Parathyroid adenoma (tissue), 2 donors: Measurements from ENCODE around the gene MIPOL1.

Source experiments
- H2AFZ ChIP-seq: fragments of 300-600 bp; sonication (generic); one replicate; pipeline ENCODE4 v1.7.0; 2017; ENCODE audit warnings: antibody characterized with exemption, mild to moderate bottlenecking
- H3K27ac ChIP-seq: fragments of 300-600 bp; sonication (generic); one replicate; pipeline ENCODE4 v1.7.0; 2017
- H3K27me3 ChIP-seq: fragments of 300-600 bp; sonication (generic); one replicate; pipeline ENCODE4 v1.7.0; 2017; ENCODE audit warnings: low read length; ENCODE audit not compliant: control insufficient read depth, insufficient read depth
- H3K36me3 ChIP-seq: fragments of 300-600 bp; sonication (generic); one replicate; pipeline ENCODE4 v1.7.0; 2017; ENCODE audit warnings: low read length; ENCODE audit not compliant: control insufficient read depth, insufficient read depth
- H3K4me1 ChIP-seq: fragments of 300-600 bp; sonication (generic); one replicate; pipeline ENCODE4 v1.7.0; 2017; ENCODE audit warnings: control low read depth
- H3K4me2 ChIP-seq: fragments of 300-600 bp; sonication (generic); one replicate; pipeline ENCODE4 v1.7.0; 2017; ENCODE audit warnings: low read length
- H3K4me3 ChIP-seq: fragments of 300-600 bp; sonication (generic); one replicate; pipeline ENCODE4 v1.7.0; 2017; ENCODE audit warnings: low read depth, low read length
- H3K79me2 ChIP-seq: fragments of 300-600 bp; sonication (generic); one replicate; pipeline ENCODE4 v1.7.0; 2017; ENCODE audit warnings: control low read depth
- H3K9ac ChIP-seq: fragments of 300-600 bp; sonication (generic); one replicate; pipeline ENCODE4 v1.7.0; 2017; ENCODE audit warnings: mild to moderate bottlenecking
- H3K9me3 ChIP-seq: fragments of 300-600 bp; sonication (generic); one replicate; pipeline ENCODE4 v1.7.0; 2017; ENCODE audit warnings: low read length; ENCODE audit not compliant: control insufficient read depth
- CTCF ChIP-seq: fragments of 300-600 bp; sonication (generic); IDR thresholded peaks from one replicate; pipeline ENCODE4 v1.7.0; 2017; ENCODE audit warnings: antibody characterized with exemption, mild to moderate bottlenecking
- donor health status: primary hyperparathyroidism.

Gene MIPOL1

GRCh38 chr14:37399517-37399916, 201.8 kb downstream of the MIPOL1 start:
- Histone ChIP-seq H3K4me3 (no peak overlapping the region), H3K9ac (no peak overlapping the region), H3K27ac (no peak overlapping the region), H3K36me3 (no peaks in the 10 kb centered on the region), H3K4me2 (no peak overlapping the region), H3K4me1 (no peaks in the 10 kb centered on the region), H2AFZ (no peak overlapping the region), H3K9me3 (no peaks in the 10 kb centered on the region), H3K79me2 (no peaks in the 10 kb centered on the region), H3K27me3 (no peaks in the 10 kb centered on the region)
- no peak for TF ChIP-seq CTCF

- Histone ChIP-seq H3K4me3 (no peak overlapping the region), H3K27ac (no peak overlapping the region), H3K9me3 (no peaks in the 10 kb centered on the region), H3K36me3 (no peaks in the 10 kb centered on the region), H3K9ac (no peak overlapping the region), H3K4me1 (no peaks in the 10 kb centered on the region), H3K4me2 (no peak overlapping the region), H3K79me2 (no peaks in the 10 kb centered on the region), H2AFZ (no peak overlapping the region), H3K27me3 (no peaks in the 10 kb centered on the region)
- TF ChIP-seq CTCF = no peak
Measured at GRCh38 chr14:37401093-37401492, 203.4 kb downstream of the MIPOL1 start.

GRCh38 chr14:37403626-37404025, 205.9 kb downstream of the MIPOL1 start:
- Histone ChIP-seq H3K4me2 (no peak overlapping the region), H3K27ac (no peak overlapping the region), H3K4me3 (no peak overlapping the region), H3K79me2 (no peaks in the 10 kb centered on the region), H3K9me3 (no peaks in the 10 kb centered on the region), H3K9ac (no peak overlapping the region), H3K27me3 (no peaks in the 10 kb centered on the region), H3K36me3 (no peaks in the 10 kb centered on the region), H2AFZ (no peak overlapping the region), H3K4me1 (no peaks in the 10 kb centered on the region)
- no peak for TF ChIP-seq CTCF

- Histone ChIP-seq H2AFZ (no peak overlapping the region), H3K4me2 (no peak overlapping the region), H3K79me2 (no peaks in the 10 kb centered on the region), H3K9ac (no peak overlapping the region), H3K27me3 (no peaks in the 10 kb centered on the region), H3K27ac (no peak overlapping the region), H3K9me3 (no peaks in the 10 kb centered on the region), H3K4me3 (no peak overlapping the region), H3K36me3 (no peaks in the 10 kb centered on the region), H3K4me1 (no peaks in the 10 kb centered on the region)
- TF ChIP-seq CTCF = no peak
Measured at GRCh38 chr14:37406095-37406494, 208.4 kb downstream of the MIPOL1 start.

- no peaks in the 10 kb centered on the region for H3K4me1 ChIP-seq
- H2AFZ ChIP-seq = no peak overlapping the region
- no peaks in the 10 kb centered on the region for H3K9me3 ChIP-seq
- TF ChIP-seq CTCF = no peak
- H3K79me2 ChIP-seq = no peaks in the 10 kb centered on the region
- no peak overlapping the region for H3K4me2 ChIP-seq
- H3K27ac ChIP-seq = no peak overlapping the region
- H3K36me3 ChIP-seq = no peaks in the 10 kb centered on the region
- no peaks in the 10 kb centered on the region for H3K27me3 ChIP-seq
- H3K4me3 ChIP-seq = no peak overlapping the region
- H3K9ac ChIP-seq = no peak overlapping the region
Measured at GRCh38 chr14:37411079-37411735, 213.5 kb downstream of the MIPOL1 start.
